GM18861 (cell line): ENCODE measurements around the gene CPNE6.

Experiments used
- ATAC-seq: cut with Tn5 transposase; IDR thresholded peaks from one replicate; pipeline ENCODE4 v1.9.1; 2021; ENCODE audit not compliant: unreplicated experiment

CPNE6 gene

GRCh38 chr14:24084440-24084839 is 13.1 kb downstream of the CPNE6 start:
- ATAC-seq = no peak

GRCh38 chr14:24085215-24085614 is 13.9 kb downstream of the CPNE6 start:
- no peak for ATAC-seq

- no peak for ATAC-seq
Measured at GRCh38 chr14:24086193-24086955, 15.0 kb downstream of the CPNE6 start.

- no peak for ATAC-seq
Measured at GRCh38 chr14:24087004-24087403, 15.6 kb downstream of the CPNE6 start.

- ATAC-seq = no peak
Measured at GRCh38 chr14:24088095-24088494, 16.7 kb downstream of the CPNE6 start.

- ATAC-seq = no peak
Measured at GRCh38 chr14:24089890-24090289, 18.5 kb downstream of the CPNE6 start.

- ATAC-seq = no peak
Measured at GRCh38 chr14:24092110-24092504, 20.7 kb downstream of the CPNE6 start.

GRCh38 chr14:24092505-24093206 is 21.3 kb downstream of the CPNE6 start:
- ATAC-seq = no peak

GRCh38 chr14:24093207-24093900 is 22.0 kb downstream of the CPNE6 start:
- ATAC-seq = no peak

GRCh38 chr14:24093901-24094840 is 22.8 kb downstream of the CPNE6 start, which contains the start of gene PCK2:
TSS of gene PCK2 (plus strand) at chr14:24094311. CDS start at chr14:24094406, 95 bp downstream.
- no peak for ATAC-seq

- ATAC-seq = no peak
Measured at GRCh38 chr14:24094841-24095270, 23.5 kb downstream of the CPNE6 start.

- peak; percentile 62 for ATAC-seq
Measured at GRCh38 chr14:24095271-24096068, 24.1 kb downstream of the CPNE6 start.

- ATAC-seq = no peak
Measured at GRCh38 chr14:24096545-24097181, 25.3 kb downstream of the CPNE6 start.

GRCh38 chr14:24098229-24098926 is 27.0 kb downstream of the CPNE6 start:
- ATAC-seq = no peak

- no peak for ATAC-seq
Measured at GRCh38 chr14:24098927-24099813, 27.8 kb downstream of the CPNE6 start.

GRCh38 chr14:24100197-24100981 is 29.0 kb downstream of the CPNE6 start:
- no peak for ATAC-seq

GRCh38 chr14:24100982-24101494 is 29.7 kb downstream of the CPNE6 start:
- no peak for ATAC-seq
